GM21367 (cell line): ENCODE data around the gene CD46.
A peak's percentile ranks its signal among the peaks of the same experiment; 100 is the strongest.

Experiments
- ATAC-seq: cut with Tn5 transposase; IDR thresholded peaks from one replicate; pipeline ENCODE4 v1.9.1; 2021; ENCODE audit not compliant: unreplicated experiment

The CD46 gene

DNA sequence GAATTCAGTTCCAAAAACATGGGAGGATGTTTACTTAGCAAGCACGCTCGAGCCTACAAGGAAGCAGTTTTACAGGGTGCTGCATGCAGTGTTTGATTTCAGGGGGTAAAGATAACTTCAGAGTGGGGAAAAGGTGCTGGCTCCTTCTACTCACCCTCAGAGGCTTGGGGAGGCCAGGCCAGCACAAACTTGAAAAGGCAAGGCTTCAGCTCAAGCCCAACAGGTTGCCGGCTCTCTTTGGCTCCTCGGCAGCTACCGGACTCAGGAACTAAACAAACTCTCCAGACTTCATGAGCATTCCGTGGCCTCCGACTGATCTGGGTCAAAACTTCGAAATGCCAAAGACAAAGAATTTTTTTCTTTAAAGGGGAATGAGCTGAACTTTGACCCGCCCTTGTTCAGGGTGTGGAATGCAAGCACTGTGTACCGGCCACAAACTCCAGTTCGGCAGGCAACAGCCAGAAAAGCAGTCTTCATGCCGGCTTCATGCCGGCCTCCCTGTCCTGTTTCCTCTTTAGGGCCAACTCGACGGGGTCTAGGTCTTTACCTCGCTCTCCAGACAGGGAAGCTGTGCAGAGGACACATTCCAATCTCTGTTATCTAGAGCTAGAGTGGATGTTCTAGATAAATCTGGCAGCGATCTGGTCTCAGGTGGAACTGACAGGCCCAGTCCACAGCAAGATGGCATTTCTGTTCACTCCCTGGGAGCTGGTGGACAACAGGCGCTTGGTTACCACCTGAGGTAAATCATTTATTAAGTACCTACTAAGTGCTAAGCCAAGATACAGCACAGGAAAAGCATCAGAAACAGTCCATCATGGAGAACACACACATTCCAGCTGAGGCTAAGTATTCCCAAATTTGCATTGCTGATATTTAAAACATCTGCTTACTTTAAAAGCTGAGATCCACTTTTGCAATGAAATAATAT is 75.0 kb downstream of the CD46 start:
- ATAC-seq, result no peak

- ATAC-seq, result no peak
Measured at GRCh38 chr1:207827488-207827830, 75.6 kb downstream of the CD46 start.

- ATAC-seq, result no peak
Measured at GRCh38 chr1:207828046-207828445, 76.2 kb downstream of the CD46 start.

DNA sequence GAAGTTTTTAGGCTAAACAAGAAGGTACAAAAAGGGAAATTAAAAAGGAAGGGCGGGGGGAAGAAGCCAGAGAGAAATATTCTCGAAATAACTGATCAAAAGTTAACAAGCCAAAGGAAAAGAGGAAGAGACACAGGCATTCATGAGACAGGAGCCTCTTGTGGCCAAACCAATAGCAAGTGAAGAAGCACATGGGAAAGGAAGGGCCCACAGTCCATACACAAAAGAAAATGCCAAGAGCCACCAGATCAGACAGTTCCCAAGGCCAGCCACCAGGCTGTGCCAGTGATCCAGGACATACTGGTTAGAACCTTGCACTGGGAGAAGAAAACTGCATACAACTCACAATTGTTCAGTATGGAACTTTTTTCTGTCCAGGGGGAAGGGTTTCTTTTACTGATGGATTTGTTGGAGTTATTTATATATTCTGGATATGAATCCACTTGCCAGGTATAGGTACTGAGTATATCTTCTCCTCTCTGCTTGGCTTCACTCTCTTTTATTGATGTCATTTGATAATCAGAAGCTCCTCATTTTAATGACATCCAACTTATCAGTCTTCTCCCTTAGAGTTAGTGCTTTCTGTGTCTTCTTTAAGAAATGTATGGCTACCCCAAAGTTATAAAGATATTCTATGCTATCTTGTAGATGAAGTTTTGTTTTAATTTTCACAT is 76.8 kb downstream of the CD46 start:
- ATAC-seq, result peak; percentile 25

- no peak for ATAC-seq
Measured at GRCh38 chr1:207829576-207829975, 77.7 kb downstream of the CD46 start.

DNA sequence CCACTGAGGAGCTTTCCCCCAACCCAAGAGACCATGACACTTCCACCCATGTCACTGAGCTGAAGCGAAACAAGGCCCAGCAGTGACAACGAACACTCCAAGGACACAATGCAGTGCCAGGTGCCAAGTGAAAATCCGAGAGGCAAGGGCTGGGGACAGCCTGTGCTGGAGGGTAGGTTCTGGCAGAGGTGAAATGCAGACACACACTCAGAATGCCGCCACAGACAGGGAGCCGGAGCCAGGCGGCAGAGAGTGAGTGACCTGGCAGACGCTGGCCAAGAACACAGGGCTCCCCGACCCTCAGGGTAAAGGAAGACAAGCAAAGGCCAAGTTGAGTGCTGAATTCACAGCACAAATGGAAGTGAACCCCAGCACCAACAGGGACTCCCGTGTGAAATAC is 78.9 kb downstream of the CD46 start:
- ATAC-seq, result no peak

DNA sequence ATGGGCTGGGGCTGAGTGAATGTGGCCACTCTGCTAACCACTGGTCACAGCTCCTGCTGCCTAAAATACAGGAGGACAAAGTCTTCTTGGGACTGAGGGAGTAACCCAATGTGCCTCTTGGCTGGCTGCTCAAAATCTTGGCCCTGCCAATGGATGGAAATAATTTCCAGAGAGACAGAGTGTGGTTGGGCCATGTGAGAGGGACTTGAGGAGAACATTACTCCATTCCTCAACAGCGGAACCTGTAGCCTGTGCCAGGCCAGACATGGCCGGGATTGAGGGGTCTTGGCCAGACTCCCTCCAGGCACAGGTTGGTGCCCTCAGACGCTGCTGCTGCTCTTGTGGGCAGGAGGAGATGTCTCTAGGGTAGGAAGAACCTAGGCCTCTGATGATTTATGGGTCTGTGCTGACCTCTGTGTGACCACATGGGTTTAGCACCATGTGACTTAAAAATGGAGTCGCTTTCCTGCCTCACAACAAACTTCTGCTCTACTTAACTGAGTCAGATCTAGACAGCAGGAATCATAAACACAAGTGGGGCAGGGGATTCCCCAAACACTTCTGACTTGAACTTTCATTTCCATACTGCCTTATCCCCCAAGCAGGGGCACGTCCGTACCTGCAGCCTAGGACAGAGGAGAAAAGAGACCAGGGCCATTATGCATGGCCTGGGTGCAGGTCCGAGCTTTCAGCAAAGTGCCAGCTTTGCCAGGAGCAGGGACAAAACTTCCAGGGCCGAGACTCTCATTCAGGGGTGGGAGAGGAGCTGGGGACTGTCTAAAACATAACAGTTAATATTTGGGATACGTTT is 79.9 kb downstream of the CD46 start:
- ATAC-seq, result peak; percentile 66

- no peak for ATAC-seq
Measured at GRCh38 chr1:207832796-207833195, 80.9 kb downstream of the CD46 start.

GRCh38 chr1:207833381-207833780 is 81.5 kb downstream of the CD46 start:
- no peak for ATAC-seq

DNA sequence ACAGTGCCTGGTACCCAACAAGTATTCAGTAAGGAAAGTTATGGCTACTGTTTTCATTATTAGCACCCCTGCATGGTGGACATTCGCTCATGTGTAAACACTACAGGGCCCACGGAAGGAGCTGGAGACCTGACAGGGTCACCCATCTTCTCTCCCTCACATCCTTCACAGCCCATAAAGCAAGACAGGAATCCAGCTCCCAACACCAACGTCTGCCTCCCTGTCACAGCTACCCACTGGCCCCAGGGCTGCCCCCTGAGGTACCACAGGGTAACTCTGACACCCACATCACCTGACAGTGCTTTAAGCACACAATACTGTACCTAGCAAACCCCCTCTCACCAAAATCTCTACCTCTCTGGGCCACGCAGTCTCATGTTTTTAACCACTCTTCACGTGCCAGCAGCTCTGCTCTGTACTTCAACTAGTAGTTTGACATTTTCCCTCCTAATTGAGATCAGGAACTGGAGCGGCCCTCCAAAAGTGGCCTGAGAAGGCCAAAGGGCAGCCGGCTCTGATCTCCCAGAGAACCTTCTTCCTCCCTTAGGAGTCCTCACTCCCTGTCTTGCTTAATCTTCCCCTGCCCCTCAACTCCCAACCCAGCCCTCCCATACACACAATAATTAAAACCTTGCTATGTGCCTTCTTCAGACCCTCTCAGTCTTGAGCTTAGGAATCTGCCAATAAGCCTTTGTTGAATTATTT is 82.3 kb downstream of the CD46 start:
- no peak for ATAC-seq

DNA sequence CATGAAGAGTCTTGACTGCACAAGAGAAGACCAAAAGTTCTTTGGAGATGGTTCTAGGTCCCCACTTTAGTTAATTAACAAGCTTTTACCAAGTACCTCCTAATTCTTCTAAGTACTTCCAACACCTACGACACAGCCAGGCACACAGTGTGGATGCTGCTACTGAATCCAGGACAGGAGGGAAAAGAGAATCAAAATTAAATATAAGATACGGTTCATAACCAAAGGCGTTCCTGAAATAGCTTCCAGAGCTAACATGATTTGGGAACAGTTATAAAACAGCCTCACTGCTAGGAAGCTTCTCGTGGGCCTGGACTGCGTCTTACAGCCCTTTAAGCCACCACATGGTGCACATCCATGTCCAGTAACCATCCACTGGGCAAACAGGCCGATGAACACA is 84.1 kb downstream of the CD46 start:
- no peak for ATAC-seq

GRCh38 chr1:207836591-207837347 is 84.9 kb downstream of the CD46 start:
- ATAC-seq, result no peak

DNA sequence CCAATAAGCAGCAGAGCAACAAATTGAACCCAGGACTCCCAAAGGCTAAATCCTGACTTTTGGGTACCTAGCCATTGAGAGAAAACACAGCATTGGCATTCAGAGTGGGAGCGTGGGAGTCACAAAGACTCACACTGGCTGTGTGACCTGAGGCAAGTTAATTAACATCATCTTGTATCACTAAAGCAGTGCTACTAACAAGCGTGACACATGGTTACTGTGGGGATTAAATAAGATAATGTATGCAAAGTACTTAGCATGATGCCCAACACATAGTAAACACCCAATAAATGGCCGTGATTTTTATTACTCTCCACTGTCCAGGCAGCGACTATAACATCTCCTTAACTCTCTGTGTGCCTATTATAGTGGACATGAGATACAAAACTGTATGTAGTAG is 85.8 kb downstream of the CD46 start:
- ATAC-seq, result no peak

DNA sequence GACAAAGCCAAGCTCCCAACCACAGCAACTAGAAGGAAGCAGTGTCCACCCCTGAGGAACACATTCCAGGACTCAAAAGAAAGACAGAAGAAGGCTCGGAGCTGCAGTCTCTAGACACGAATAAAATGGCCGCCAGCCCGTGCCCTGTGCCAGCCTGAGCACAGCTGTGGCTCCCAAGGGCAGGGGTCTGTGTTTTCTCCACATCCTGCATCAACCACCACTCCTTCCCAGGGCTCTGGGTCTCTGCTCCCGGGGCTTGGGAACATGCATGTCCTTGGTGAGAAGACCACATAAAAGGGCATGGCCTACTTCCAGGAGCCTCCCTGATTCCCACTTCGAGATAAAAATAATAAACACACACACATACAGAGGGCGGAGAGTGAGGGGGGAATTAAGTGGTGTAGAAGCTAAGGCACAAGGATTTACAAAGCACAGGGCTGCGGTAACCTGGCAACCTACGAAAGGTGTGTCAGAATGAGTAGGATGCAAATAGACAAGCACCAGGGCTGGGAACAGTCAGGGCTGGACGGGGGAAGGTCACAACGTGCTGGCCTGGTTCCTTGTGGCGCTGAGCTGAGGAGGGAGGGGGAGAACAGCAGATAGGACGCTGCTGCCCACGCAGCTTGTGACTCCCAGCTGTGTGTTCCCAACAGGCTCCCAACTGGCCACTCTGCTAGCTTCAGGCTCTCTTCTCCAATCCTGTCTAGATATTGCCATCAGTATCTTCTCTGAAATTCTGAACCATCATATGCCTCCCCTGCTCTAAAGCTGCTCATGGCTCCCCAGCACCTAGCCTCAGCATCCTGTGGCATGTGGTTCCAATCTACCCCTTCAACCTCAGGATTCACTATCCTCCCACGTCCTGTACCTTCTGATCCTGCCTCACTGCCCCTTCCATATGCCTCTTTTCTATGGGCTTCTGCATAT is 86.6 kb downstream of the CD46 start:
- ATAC-seq, result no peak

DNA sequence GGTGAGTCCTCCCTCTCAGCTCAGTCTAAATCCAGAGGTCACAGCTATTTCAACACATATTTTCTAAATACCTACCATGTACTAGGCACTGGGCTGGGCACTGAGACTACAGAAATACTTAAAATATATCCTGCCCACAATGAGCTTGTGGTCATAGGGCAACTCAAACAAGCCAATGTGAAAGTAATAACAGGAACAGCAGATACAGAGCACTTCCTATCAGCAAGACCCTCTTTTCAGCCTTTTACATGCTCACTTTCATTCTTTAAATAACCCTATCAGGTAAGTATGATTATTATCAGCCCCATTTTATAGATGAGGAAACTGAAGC is 87.2 kb downstream of the CD46 start:
- ATAC-seq, result no peak

- ATAC-seq, result no peak
Measured at GRCh38 chr1:207840380-207840779, 88.5 kb downstream of the CD46 start.

GRCh38 chr1:207841293-207841692 is 89.4 kb downstream of the CD46 start:
- ATAC-seq, result no peak

GRCh38 chr1:207841901-207842300 is 90.0 kb downstream of the CD46 start:
- ATAC-seq, result no peak

DNA sequence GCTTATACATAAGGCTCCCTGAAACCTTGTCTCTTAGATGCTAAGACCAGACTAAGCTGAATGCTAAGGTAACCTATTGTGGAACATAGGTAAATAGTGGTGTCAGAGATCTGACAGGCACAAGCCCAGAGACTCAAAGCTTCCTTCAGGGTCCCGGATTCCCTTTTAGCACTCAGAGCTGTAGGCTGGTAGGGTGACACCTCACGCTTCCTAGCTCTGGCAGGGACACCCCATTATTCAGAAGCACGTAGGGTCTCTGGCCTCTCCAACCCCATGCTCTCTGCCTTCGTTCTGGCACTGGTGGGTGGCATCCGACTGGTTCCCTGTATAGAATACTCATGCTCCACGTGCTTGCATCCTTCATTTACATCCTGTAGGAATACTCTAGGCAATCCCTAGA is 90.7 kb downstream of the CD46 start:
- ATAC-seq, result no peak
